Tibial nerve (tissue), 4 donors: Measurements from ENCODE around the gene HAND2.

Source experiments
- CTCF ChIP-seq, 5 experiments: fragments of 200-600 bp in 3 of 5; fragments of 450-650 bp in 2 of 5; sonication (generic) in 3 of 5; IDR thresholded peaks; one replicate each; pipeline ENCODE4 v1.5.1; 2016 to 2019; ENCODE audit warnings: antibody characterized with exemption in 5 of 5, mild to moderate bottlenecking in 3 of 5, moderate library complexity in 2 of 5
- EP300 ChIP-seq, 2 donors: sonication (generic); formaldehyde crosslinking; IDR thresholded peaks; one replicate each; pipeline ENCODE4 v1.6.1; 2017; ENCODE audit warnings: antibody characterized with exemption in 2 of 2, mild to moderate bottlenecking in 1 of 2

- no peak for TF ChIP-seq CTCF (IDR thresholded peaks at IDR 0.05)
- TF ChIP-seq EP300 (IDR thresholded peaks at IDR 0.05): no peak
Measured at GRCh38 chr4:173517781-173518424, 12.1 kb downstream of the HAND2 start.
